ENCODE data around the gene HPS1. TPM values are rescaled to one million over a fixed set of nuclear protein-coding genes. Genes with fewer than 3 reads are reported as not detected.

Gene HPS1
- total and polyA plus RNA-seq, 2 donors (not counting 3 experiments of a cell fraction or from before 2014, with no cell fraction given): 60.7 to 67.5 TPM

DNA sequence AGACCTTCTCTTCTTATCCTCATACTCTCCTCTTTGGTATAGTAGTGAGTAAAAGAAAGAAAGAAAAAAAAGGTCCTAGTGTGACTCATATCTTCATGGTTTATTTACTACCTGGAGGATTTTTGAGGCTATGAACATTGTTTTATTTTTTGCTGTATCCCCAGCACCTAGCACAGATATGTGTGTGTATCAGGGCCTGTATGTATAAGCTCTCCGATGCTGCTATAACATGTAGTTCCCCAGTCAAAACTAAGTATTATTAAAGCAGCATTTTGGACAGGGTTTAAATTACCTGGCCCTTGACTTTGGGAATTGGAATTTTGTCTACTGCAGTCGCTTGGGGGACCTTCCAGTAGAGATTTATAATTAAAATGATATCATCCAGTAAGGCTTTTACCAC is 78.1 kb downstream of the HPS1 start:
- Histone ChIP-seq H3K4me2 (ENCODE audit: insufficient read depth, low read length) (no peak overlapping the region), H2AFZ (ENCODE audit: low read depth, low read length) (no peak overlapping the region), H3K9me1 (replicated peaks; ENCODE audit: control insufficient read depth, extremely low read depth, insufficient read depth, low read length) (no peaks in the 10 kb centered on the region), H3K4me3 (replicated peaks in 1 of 3; ENCODE audit: insufficient read depth in 1 of 3, low read depth in 1 of 3, low read length in 3 of 3) (no peak overlapping the region), H3K27me3 (ENCODE audit: control insufficient read depth in 2 of 2, insufficient read depth in 2 of 2, low read length in 2 of 2) (peaks cover 0 to 8% of the 10 kb centered on the region in 2 experiments), H3K27ac (ENCODE audit: insufficient read depth, low read depth, low read length) (no peak overlapping the region), H4K20me1 (replicated peaks; ENCODE audit: control insufficient read depth, extremely low read depth, insufficient read depth, low read length) (no peaks in the 10 kb centered on the region), H3K9me3 (replicated peaks; ENCODE audit: control insufficient read depth, insufficient read depth, low read length) (no peaks in the 10 kb centered on the region), H3K4me1 (ENCODE audit: control insufficient read depth, extremely low read depth, insufficient read depth, low read length) (no peaks in the 10 kb centered on the region), H3K9ac (replicated peaks; ENCODE audit: extremely low read depth, insufficient read depth, low read length) (no peak overlapping the region), H3K79me2 (ENCODE audit: control insufficient read depth, insufficient read depth, low read length) (no peaks in the 10 kb centered on the region), H3K36me3 (ENCODE audit: control insufficient read depth in 2 of 2, extremely low read depth in 1 of 2, insufficient read depth in 2 of 2, low read length in 2 of 2) (no peaks in the 10 kb centered on the region)
- BruUV-seq (replicated peaks): no TSS peak
- DNase-seq (ENCODE audit: low read depth, low spot score): no peak
- dilution Hi-C loops (cut with MboI; ENCODE audit: extremely low pct_ligation_motif_present, low sequenced_read_pairs): no loop called here
- POLR2A ChIA-PET: no interaction called here
- no peak for FAIRE-seq
- TF ChIP-seq EZH2 (IDR thresholded peaks at IDR 0.05; ENCODE audit: borderline replicate concordance, low read depth, low read length, severe bottlenecking) (no peak), MYC (IDR thresholded peaks at IDR 0.05; ENCODE audit: low read depth, low read length) (no peak), POLR2AphosphoS5 (IDR thresholded peaks at IDR 0.05; ENCODE audit: insufficient read depth, low read depth, low read length) (no peak), FOS (IDR thresholded peaks at IDR 0.05; ENCODE audit: borderline replicate concordance, insufficient read depth, low read length) (no peak), GATA2 (IDR thresholded peaks at IDR 0.05; ENCODE audit: insufficient read depth, insufficient read length, low read depth, low read length) (no peak), POLR2A (IDR thresholded peaks at IDR 0.05; ENCODE audit: low read depth, low read length) (no peak), JUN (IDR thresholded peaks at IDR 0.05; ENCODE audit: borderline replicate concordance, insufficient read depth, insufficient read length, low read depth) (no peak)
- TF ChIP-seq, protein P1, sequence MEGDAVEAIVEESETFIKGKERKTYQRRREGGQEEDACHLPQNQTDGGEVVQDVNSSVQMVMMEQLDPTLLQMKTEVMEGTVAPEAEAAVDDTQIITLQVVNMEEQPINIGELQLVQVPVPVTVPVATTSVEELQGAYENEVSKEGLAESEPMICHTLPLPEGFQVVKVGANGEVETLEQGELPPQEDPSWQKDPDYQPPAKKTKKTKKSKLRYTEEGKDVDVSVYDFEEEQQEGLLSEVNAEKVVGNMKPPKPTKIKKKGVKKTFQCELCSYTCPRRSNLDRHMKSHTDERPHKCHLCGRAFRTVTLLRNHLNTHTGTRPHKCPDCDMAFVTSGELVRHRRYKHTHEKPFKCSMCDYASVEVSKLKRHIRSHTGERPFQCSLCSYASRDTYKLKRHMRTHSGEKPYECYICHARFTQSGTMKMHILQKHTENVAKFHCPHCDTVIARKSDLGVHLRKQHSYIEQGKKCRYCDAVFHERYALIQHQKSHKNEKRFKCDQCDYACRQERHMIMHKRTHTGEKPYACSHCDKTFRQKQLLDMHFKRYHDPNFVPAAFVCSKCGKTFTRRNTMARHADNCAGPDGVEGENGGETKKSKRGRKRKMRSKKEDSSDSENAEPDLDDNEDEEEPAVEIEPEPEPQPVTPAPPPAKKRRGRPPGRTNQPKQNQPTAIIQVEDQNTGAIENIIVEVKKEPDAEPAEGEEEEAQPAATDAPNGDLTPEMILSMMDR (IDR thresholded peaks at IDR 0.05; ENCODE audit: extremely low read depth in 1 of 2, insufficient read depth in 1 of 2, low read depth in 1 of 2, low read length in 2 of 2): no peak
- TF ChIP-seq, protein P2, sequence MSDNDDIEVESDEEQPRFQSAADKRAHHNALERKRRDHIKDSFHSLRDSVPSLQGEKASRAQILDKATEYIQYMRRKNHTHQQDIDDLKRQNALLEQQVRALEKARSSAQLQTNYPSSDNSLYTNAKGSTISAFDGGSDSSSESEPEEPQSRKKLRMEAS (IDR thresholded peaks at IDR 0.05; ENCODE audit: insufficient read depth, insufficient read length): no peak
- intact Hi-C loops (cut with micrococcal nuclease): no loop called here
- CTCF ChIA-PET: no interaction called here

Measured in endothelial cell of umbilical vein (primary cell).